BJ (cell line): ENCODE measurements around the gene IGDCC3. TPM values are rescaled to one million over a fixed set of nuclear protein-coding genes. Genes with fewer than 3 reads are reported as not detected.

Experiments used
- CTCF ChIA-PET: fragments of 350-600 bp; formaldehyde crosslinking; extraction: SDS; loops from one replicate; lab custom pipeline; 2021; ENCODE audit warnings: antibody characterized with exemption, inconsistent platforms; lab: Yijun Ruan, JAX
- POLR2A ChIA-PET: fragments of 300-600 bp; sonication (Branson Sonifier 250); formaldehyde crosslinking; extraction: SDS; loops from one replicate; lab custom pipeline; 2021; ENCODE audit warnings: antibody characterized with exemption; lab: Charles Lee
- DNase-seq: peaks from one replicate; pipeline ENCODE4 v3.0.0-alpha.2; 2011; ENCODE audit warnings: low read depth
- H3K27me3 ChIP-seq: 2 replicates; pipeline ENCODE4 v1.6.0; 2011; ENCODE audit warnings: low read length; ENCODE audit not compliant: control insufficient read depth, insufficient read depth
- H3K36me3 ChIP-seq: 2 replicates; pipeline ENCODE4 v1.5.1; 2011; ENCODE audit warnings: low read length; ENCODE audit not compliant: control insufficient read depth, insufficient read depth
- H3K4me3 ChIP-seq: 2 replicates; pipeline ENCODE4 v1.5.1; 2011; ENCODE audit warnings: low read depth, mild to moderate bottlenecking, control low read depth, low read length
- CTCF ChIP-seq: IDR thresholded peaks from 2 replicates; pipeline ENCODE4 v1.5.1; 2011; ENCODE audit warnings: low read depth, mild to moderate bottlenecking, control low read depth, inconsistent platforms, low read length, moderate library complexity; ENCODE audit not compliant: insufficient read depth
- polyA plus RNA-seq: library from polyadenylated mRNA; depleted of rRNA; stranded (reverse); fragments of >200 nt; gene quantifications from 2 replicates; pipeline ENCODE4 v1.2.3, GENCODE V29; 2011

IGDCC3 gene
- polyA plus RNA-seq, 1 experiment = not detected

- POLR2A ChIA-PET = no interaction called here
- no peak for TF ChIP-seq CTCF
- Histone ChIP-seq H3K36me3 (no peaks in the 10 kb centered on the region), H3K27me3 (peaks cover 5% of the 10 kb centered on the region), H3K4me3 (no peak overlapping the region)
- CTCF ChIA-PET = interaction anchor here (0.9 to 3.4 kb wide), 2 partner anchors 8 to 43 kb away, joined by 3 to 26 read pairs; no protein-coding TSS in a partner anchor
- no peak for DNase-seq
Measured at GRCh38 chr15:65408324-65409035, 30.7 kb upstream of the IGDCC3 start.

GRCh38 chr15:65406424-65407000 is 28.7 kb upstream of the IGDCC3 start:
- ChIA-PET CTCF (interaction anchor here (0.7 to 1.4 kb wide), 2 partner anchors 14 to 24 kb away, joined by 3 to 4 read pairs; no protein-coding TSS in a partner anchor), POLR2A (no interaction called here)
- H3K36me3 ChIP-seq = no peaks in the 10 kb centered on the region
- no peak for DNase-seq
- H3K4me3 ChIP-seq = no peak overlapping the region
- peaks cover 5% of the 10 kb centered on the region for H3K27me3 ChIP-seq
- no peak for TF ChIP-seq CTCF

GRCh38 chr15:65405791-65406423 is 28.1 kb upstream of the IGDCC3 start:
- Histone ChIP-seq H3K36me3 (no peaks in the 10 kb centered on the region), H3K27me3 (peaks cover 4% of the 10 kb centered on the region), H3K4me3 (no peak overlapping the region)
- ChIA-PET CTCF (interaction anchor here (1.3 to 1.4 kb wide), 2 partner anchors 15 to 20 kb away, joined by 3 to 4 read pairs; no protein-coding TSS in a partner anchor), POLR2A (no interaction called here)
- DNase-seq = no peak
- TF ChIP-seq CTCF = no peak

- no peak for DNase-seq
- ChIA-PET POLR2A (no interaction called here), CTCF (interaction anchor here (0.6 to 1.2 kb wide), 4 partner anchors 19 to 66 kb away, joined by 3 read pairs; no protein-coding TSS in a partner anchor)
- Histone ChIP-seq H3K27me3 (no peaks in the 10 kb centered on the region; the same call in 1 of the 2 replicates), H3K36me3 (no peaks in the 10 kb centered on the region), H3K4me3 (no peak overlapping the region)
- no peak for TF ChIP-seq CTCF
Measured at GRCh38 chr15:65404186-65404872, 26.5 kb upstream of the IGDCC3 start.
